ENCODE measurements around the gene ZBTB45.

GRCh38 chr19:58521651-58522050, 2.0 kb upstream of the ZBTB45 start:
- TF ChIP-seq PPARA (CRISPR knock-in tag; IDR thresholded peaks at IDR 0.05; ENCODE audit: borderline replicate concordance): no peak
- no peak for TF ChIP-seq PATZ1 (CRISPR knock-in tag; IDR thresholded peaks at IDR 0.05; ENCODE audit: borderline replicate concordance)
- TF ChIP-seq CSDC2 (CRISPR knock-in tag; IDR thresholded peaks at IDR 0.05): no peak
- TF ChIP-seq ZFP30 (CRISPR knock-in tag; IDR thresholded peaks at IDR 0.05): no peak

Measured in SK-N-SH treated with all-trans-retinoic acid at 6 μM for 48 hours (cell line).